D341Med (cell line): Measurements from ENCODE around the gene SASH1.
A peak's percentile ranks its signal among the peaks of the same experiment; 100 is the strongest.

Source experiments
- DNase-seq: peaks from one replicate; pipeline ENCODE4 v3.0.0; 2012; ENCODE audit warnings: low spot score

The SASH1 gene

GRCh38 chr6:148497717-148498116 is 155.1 kb downstream of the SASH1 start:
- DNase-seq = no peak

- DNase-seq = no peak
Observed at GRCh38 chr6:148500402-148500801, 157.8 kb downstream of the SASH1 start.

- DNase-seq = no peak
Observed at GRCh38 chr6:148501178-148501590, 158.5 kb downstream of the SASH1 start.

- no peak for DNase-seq
Observed at GRCh38 chr6:148502083-148502772, 159.6 kb downstream of the SASH1 start.

DNA sequence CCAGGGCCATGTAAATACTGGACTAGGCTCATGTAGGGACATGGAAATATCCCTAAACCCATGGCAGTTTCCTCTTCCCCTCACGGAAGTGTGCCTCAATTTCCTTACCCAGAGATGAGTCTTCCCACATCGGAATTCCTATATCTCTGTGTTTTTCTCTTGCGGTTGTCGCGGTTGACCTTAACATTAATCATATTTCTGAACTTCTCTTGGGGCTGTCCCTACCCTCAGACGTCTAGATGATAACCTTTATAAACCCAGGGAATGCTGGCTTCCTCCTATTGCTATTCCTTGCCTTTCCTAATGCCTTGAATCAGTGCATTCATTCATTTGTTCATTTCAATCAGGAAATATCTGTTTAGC is 160.1 kb downstream of the SASH1 start:
- no peak for DNase-seq

- no peak for DNase-seq
Observed at GRCh38 chr6:148503703-148504102, 161.1 kb downstream of the SASH1 start.

GRCh38 chr6:148507774-148508173 is 165.1 kb downstream of the SASH1 start:
- DNase-seq = no peak

DNA sequence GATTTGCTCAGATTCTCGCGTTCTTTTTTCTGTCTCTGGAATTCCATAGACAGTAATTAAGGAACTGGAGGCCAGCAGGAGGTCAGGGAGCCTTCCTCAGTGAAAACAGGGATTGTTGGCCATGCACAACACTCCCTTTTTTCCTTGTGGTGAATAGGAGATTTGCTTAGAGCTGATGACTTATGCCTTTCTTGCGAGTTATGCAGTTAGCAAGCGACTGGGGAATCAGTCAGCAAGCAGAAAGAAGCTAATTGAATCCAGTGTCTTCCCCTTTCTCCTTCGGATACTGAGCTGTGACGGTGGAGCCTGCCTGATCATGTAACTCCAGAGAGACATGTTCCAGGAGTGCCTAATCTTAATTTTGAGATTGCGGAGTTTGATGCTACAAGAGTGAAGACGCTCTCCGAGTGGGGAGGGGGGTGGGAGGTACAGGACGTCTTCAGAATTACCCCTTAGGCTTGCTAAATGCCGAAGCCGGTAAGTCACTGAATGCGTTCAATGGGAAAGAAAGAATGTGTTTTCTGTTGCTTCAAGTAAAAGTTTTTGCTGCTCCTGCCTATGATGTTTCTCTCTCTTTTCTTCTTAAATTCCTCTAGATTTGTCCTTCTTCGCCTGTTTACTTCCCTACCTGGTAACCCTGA is 165.9 kb downstream of the SASH1 start:
- DNase-seq = no peak

GRCh38 chr6:148509119-148509799 is 166.6 kb downstream of the SASH1 start:
- DNase-seq = no peak

DNA sequence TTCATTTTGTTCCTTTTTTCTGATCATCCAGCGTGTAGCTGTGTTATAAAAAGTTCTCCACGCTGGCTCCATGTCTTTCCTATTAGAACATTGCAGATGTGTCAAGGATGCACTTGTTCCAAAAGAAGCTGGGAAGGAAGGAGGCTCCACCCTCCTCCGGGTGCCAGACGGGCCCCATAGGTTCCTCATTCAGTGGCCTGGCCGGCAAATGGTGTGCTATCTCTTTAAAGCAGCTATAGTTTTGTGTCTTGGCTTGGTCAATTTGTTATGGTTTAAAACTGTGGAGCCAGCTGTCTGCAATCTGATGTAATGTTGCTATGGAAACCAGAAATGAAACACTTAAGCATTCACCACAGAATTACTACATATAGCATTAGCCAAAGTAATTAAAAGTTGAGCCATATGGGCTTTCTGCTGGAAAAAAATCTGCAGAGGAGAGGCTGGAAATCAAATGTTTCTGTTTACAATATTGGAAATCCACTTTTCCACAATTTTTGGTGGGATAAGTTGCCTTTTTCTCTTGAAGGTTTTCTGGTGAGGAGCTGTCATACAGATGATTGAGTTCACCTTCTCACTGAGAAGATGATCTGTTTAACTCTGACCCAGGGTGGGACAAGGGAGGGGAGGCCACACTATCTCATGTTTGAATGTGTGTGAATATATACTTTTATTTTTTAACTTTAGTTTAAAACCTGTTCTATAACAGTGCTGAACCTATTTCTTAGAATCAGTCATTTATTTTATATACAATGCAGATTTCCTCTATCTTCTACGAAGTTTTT is 167.4 kb downstream of the SASH1 start:
- peak; percentile 55 for DNase-seq

GRCh38 chr6:148513145-148514071 is 170.8 kb downstream of the SASH1 start:
- no peak for DNase-seq

DNA sequence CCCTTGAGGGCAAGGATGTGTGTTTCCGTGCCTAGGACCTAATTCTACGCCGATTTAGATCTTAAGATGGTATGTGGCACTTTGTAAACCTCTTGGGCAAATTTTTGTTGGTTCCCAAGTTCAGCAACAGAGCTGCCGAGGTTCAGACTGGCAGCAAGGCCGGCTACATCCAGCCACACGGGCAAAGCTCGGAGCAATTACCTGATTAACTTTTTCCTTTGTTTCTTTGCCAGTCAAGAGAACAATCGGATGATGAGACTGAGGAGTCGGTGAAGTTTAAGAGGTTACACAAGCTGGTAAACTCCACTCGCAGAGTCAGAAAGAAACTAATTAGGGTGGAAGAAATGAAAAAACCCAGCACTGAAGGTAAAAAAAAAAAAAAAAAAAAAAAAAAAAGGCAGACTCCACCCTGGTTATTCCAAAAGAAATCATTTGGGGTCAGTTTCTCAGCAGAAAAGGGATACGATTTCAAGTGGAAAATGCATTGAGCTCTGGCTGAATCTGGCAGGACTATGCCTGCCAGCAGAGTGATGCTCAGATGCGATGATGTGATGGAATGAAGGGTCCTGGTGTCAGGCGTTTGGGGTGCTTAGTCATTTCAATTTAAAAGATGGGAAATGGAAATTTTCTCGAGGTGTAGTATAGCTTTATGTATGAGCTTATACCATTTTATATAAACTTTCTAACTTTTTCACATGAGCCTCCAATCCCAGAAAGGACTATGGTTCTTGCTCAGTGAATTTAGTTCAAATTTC is 171.6 kb downstream of the SASH1 start:
- peak; percentile 54 for DNase-seq

DNA sequence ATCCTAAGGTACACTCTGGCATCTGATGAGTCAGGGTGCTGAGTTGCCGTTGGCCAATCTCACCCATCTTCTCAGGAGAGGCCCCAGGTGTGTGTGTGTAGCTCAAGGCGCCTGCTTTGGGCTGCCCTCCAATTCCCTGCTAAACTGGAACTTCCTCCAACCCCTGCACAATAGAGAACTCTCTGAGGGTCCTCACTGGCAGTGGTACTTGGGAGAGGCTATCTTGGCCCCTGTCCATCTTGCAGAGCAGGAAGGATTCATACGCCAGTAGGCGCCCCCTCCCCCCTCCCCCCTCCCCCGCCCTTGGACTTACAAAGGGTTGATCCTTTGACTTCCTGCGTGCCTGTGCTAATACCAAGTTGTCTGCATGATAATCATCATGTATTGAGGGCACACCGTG is 173.6 kb downstream of the SASH1 start:
- no peak for DNase-seq

DNA sequence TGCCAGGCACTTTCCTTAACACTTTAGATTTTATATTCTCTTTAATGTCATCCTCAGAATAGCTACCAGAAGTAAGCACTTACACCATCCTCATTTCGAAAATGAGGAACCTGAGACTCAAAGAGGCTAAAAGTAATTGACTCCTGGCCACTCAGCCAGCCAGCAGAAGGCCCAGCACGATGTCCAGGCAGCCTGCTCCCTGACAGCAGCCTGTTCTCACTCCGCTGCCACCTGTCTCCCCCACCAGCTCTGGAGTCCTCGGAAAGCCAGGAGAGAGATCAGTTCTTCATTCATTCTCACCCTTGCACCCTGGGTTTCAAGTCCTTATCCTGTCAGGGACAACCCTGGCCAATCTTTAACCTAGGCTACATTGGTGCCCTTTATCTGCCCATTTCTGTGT is 174.0 kb downstream of the SASH1 start:
- DNase-seq = no peak

DNA sequence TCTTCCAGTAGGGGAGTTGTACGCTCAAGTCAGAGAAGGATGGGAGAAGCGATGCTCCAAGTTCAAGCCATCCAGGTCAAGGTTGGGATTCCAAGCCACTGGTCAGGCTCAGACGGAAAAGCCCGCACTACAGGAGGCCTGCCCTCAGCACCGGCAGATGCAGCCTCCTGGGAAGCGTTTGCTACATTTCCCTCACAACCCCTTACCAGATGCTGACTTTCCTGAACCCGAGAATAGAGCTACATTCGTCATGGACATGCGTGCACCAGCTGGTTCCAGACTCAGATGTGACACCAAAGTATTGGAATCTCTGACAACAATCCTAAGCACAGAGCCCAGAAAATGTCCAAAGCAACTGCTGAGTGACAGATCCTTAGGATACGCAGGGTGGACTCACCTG is 174.8 kb downstream of the SASH1 start:
- DNase-seq = no peak

- DNase-seq = no peak
Observed at GRCh38 chr6:148518511-148519156, 176.0 kb downstream of the SASH1 start.

- no peak for DNase-seq
Observed at GRCh38 chr6:148520109-148520841, 177.6 kb downstream of the SASH1 start.

DNA sequence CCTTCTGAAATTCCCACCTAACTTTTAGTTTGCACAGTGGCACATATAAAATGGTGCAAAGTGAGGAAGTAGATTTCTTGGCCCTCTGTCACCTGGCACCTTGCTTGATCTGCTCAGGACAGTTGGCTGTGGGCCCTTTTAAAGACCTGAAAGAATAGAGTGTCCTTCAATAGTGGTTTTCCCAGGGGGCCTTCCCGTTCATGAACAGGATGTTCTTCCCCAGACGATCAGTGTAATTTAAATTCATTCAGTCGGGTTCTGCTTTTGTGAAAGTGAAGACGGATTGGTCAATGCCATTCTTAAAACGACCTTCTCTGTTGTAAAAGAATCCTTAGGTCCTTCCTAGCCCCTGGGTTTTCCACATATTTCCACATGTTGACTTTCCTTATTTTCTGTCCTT is 178.5 kb downstream of the SASH1 start:
- DNase-seq = no peak

- no peak for DNase-seq
Observed at GRCh38 chr6:148521586-148521985, 178.9 kb downstream of the SASH1 start.

DNA sequence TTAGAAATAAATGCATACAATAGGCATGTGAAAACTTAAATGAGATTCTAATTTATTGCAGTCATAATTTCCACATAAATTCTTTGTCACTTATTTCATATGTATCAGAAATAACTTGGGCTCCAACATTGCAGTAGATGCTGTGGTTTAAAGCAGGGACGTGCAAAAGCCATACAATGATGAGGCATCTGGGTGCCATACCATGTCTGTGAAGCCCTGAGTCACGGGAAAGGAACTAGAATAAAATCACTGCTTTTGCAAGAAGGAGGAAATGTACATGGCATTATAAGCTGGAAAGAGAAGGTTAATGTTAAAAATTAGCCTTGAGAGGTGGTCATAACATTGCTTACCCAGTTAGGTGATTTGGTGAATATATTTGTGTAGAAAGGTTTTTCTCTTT is 180.4 kb downstream of the SASH1 start:
- DNase-seq = no peak
